OCI-LY3 (cell line): ENCODE measurements around the gene TNFRSF19.

ENCODE experiments used
- EZH2phosphoT487 ChIP-seq: fragments of 200-600 bp; shearing (Covaris generic); IDR thresholded peaks from 2 replicates; pipeline ENCODE4 v1.6.1; 2018; ENCODE audit warnings: antibody characterized with exemption, mixed run types, low read depth
- TF ChIP-seq, protein P1 (sequence below): fragments of 200-600, 300-600 bp; sonication (generic); IDR thresholded peaks from 2 replicates; pipeline ENCODE4 v1.5.1; 2014; ENCODE audit warnings: antibody characterized with exemption, low read length, low read depth

DNA sequence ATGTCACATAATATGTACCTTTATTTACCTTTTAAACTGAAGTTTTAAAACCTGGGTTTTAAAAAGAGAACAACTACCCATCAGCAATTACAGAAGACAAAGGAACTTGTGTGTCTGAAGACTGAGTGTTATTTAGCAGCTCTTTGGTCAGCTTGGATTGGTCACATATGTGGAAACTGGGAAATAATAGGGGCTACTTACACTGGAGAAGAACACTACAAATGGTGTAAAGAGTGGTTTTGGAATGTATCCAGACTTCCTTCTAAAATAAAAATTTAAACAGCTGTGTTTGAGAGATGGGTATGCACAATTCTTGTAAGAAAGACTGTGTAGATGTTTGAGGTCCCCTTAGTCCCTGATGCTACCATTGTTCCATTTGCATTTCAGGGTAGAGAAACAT, 13.3 kb downstream of the TNFRSF19 start:
- TF ChIP-seq, protein P1, sequence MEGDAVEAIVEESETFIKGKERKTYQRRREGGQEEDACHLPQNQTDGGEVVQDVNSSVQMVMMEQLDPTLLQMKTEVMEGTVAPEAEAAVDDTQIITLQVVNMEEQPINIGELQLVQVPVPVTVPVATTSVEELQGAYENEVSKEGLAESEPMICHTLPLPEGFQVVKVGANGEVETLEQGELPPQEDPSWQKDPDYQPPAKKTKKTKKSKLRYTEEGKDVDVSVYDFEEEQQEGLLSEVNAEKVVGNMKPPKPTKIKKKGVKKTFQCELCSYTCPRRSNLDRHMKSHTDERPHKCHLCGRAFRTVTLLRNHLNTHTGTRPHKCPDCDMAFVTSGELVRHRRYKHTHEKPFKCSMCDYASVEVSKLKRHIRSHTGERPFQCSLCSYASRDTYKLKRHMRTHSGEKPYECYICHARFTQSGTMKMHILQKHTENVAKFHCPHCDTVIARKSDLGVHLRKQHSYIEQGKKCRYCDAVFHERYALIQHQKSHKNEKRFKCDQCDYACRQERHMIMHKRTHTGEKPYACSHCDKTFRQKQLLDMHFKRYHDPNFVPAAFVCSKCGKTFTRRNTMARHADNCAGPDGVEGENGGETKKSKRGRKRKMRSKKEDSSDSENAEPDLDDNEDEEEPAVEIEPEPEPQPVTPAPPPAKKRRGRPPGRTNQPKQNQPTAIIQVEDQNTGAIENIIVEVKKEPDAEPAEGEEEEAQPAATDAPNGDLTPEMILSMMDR: no peak
- TF ChIP-seq EZH2phosphoT487: no peak
